Lower leg skin (tissue), 4 donors: ENCODE data around the gene ELP2. TPM values are rescaled to one million over a fixed set of nuclear protein-coding genes. Genes with fewer than 3 reads are reported as not detected.

Experiments
- DNase-seq, 2 donors: peaks; one replicate each; pipeline ENCODE4 v3.0.0-alpha.2; 2019; ENCODE audit warnings: low spot score in 2 of 2
- H3K4me3 ChIP-seq: fragments of 200-600 bp; sonication (generic); 2 replicates; pipeline ENCODE4 v1.5.1; 2017; ENCODE audit warnings: mild to moderate bottlenecking, low read depth; ENCODE audit not compliant: poor library complexity, severe bottlenecking
- POLR2A ChIP-seq, 2 donors: fragments of 450-650 bp; IDR thresholded peaks; one replicate each; pipeline ENCODE4 v1.6.1; 2016 to 2017; ENCODE audit warnings: antibody characterized with exemption in 2 of 2, mild to moderate bottlenecking in 1 of 2, moderate library complexity in 1 of 2
- WGBS, 2 donors: methylation state at CpG; one replicate each; pipeline ENCODE4 v1.1.5; 2018; 5-methylcytosine and 5-hydroxymethylcytosine counted together
- intact Hi-C: fragments of 100-400 bp; cut with DNase I; formaldehyde crosslinking; loops from one replicate; pipeline ENCODE4 v1.15.0; 2023; ENCODE audit warnings: low total_unique reads
- total RNA-seq, 4 donors: library from RNA; depleted of rRNA; stranded (reverse); fragments of >200 nt; gene quantifications; one replicate each; pipeline ENCODE4 v1.1.0, GENCODE V29; 2016
- TF ChIP-seq, protein P1 (sequence below), 3 donors: fragments of 450-650 bp; IDR thresholded peaks; one replicate each; pipeline ENCODE4 v1.5.1; 2016; ENCODE audit warnings: antibody characterized with exemption in 3 of 3, mild to moderate bottlenecking in 3 of 3, moderate library complexity in 2 of 3

ELP2 gene
- total RNA-seq, 4 donors from 2014 or later = 52.6 to 67.6 (median 59.7) TPM

DNA sequence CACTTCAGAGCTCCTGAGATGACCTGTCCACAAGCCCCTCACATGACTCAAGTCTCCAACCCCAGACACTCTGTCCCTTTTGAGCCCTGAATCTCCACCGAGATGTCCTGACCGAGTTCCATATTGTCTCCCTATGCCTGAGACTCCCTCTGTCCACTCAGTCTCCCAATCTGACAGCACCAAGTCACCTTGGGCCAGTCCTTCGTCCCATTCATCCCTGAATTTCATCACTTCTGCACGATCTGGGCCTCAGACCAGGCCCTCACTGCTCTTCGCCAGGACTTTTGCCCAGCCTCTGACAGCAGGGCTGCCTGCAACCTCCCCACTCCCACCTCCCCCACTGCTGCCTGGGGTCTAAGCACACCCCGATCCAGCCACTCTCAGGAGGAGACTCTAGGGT lies 53.3 kb downstream of the ELP2 start:
- H3K4me3 ChIP-seq = no peak overlapping the region
- WGBS, 2 donors = 89 to 91% methylated on average over 6 of the region's 6 CpGs
- intact Hi-C loops = no loop called here
- TF ChIP-seq, protein P1, sequence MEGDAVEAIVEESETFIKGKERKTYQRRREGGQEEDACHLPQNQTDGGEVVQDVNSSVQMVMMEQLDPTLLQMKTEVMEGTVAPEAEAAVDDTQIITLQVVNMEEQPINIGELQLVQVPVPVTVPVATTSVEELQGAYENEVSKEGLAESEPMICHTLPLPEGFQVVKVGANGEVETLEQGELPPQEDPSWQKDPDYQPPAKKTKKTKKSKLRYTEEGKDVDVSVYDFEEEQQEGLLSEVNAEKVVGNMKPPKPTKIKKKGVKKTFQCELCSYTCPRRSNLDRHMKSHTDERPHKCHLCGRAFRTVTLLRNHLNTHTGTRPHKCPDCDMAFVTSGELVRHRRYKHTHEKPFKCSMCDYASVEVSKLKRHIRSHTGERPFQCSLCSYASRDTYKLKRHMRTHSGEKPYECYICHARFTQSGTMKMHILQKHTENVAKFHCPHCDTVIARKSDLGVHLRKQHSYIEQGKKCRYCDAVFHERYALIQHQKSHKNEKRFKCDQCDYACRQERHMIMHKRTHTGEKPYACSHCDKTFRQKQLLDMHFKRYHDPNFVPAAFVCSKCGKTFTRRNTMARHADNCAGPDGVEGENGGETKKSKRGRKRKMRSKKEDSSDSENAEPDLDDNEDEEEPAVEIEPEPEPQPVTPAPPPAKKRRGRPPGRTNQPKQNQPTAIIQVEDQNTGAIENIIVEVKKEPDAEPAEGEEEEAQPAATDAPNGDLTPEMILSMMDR (IDR thresholded peaks at IDR 0.05) = no peak
- TF ChIP-seq POLR2A (IDR thresholded peaks at IDR 0.05) = no peak
- DNase-seq = peak in 1 of 2 donors; percentile 42

DNA sequence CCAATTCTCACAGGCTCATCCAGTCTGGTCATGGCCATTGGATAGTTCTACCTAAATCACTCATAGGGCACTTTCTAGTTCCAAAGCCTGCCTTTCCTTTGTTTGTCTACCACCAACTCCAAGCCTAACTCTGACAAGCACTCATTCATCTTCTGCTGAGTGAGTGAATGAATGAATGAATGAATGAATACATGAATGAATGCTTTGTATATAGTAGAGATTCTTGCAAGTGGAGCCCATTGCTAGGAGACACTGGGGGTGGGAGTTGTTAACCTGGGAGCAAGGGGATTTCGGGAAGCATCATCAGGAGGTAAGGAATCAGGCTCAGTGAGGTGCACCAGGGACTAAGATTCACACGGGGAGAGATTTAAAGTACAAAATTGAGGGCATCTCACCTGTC lies 54.3 kb downstream of the ELP2 start:
- DNase-seq = peak in 1 of 2 donors; percentile 6
- intact Hi-C loops = no loop called here
- TF ChIP-seq, protein P1 (IDR thresholded peaks at IDR 0.05) = no peak
- no peak for TF ChIP-seq POLR2A (IDR thresholded peaks at IDR 0.05)
- 86 to 93% methylated on average over 2 of the region's 2 CpGs for WGBS, 2 donors
- H3K4me3 ChIP-seq = no peak overlapping the region

GRCh38 chr18:36185157-36185556 lies 55.5 kb downstream of the ELP2 start:
- H3K4me3 ChIP-seq = no peak overlapping the region
- intact Hi-C loops = no loop called here
- no peak for TF ChIP-seq POLR2A (IDR thresholded peaks at IDR 0.05)
- TF ChIP-seq, protein P1 (IDR thresholded peaks at IDR 0.05) = no peak
- 90 to 94% methylated on average over 3 of the region's 3 CpGs for WGBS, 2 donors
- DNase-seq = peak in 1 of 2 donors; percentile 32

DNA sequence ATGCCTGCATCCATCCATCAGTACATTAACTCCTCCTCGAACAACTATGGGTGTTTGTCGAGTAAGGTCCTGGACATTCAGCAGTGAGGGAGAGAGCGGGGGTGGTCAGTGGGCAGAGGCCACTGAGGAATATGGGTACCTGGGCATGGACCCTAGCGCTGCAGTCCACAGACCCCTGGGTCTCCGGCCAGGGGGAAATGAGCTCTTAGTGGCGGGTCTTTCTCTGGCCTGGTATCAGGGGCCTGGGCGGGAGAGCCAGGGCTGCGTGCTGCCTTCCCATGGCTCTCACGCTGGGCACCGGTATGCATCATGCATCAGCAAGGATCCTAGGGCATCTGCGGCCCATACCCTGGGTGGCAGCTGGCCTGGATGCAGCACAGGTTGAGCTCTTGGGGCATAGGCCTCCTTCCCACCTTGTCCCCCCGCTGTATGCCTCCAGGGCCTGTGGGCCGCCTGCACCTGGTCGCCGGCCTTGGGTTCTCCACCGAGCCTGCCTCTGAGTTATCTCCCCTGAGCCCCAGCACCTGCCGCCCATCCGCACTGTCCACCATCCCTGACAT lies 56.3 kb downstream of the ELP2 start:
- WGBS, 2 donors = 69 to 72% methylated on average over 16 to 18 of the region's 18 CpGs
- H3K4me3 ChIP-seq = no peak overlapping the region
- intact Hi-C loops = no loop called here
- DNase-seq = peak in 1 of 2 donors; percentile 73
- TF ChIP-seq POLR2A (IDR thresholded peaks at IDR 0.05) = no peak
- TF ChIP-seq, protein P1 (IDR thresholded peaks at IDR 0.05) = no peak

- peak in 1 of 2 donors; percentile 86 for DNase-seq
- intact Hi-C loops = no loop called here
- H3K4me3 ChIP-seq = peak overlapping the region; percentile 58
- 5 to 9% methylated on average over 40 to 41 of the region's 47 CpGs for WGBS, 2 donors
- TF ChIP-seq POLR2A (IDR thresholded peaks at IDR 0.05) = no peak
- TF ChIP-seq, protein P1 (IDR thresholded peaks at IDR 0.05) = no peak
Observed at GRCh38 chr18:36186461-36187192, 56.9 kb downstream of the ELP2 start.
